ENCODE data around the gene MRRF.

- TF ChIP-seq CTCF (IDR thresholded peaks at IDR 0.05) = no peak
- no peak for TF ChIP-seq POLR2A (IDR thresholded peaks at IDR 0.05)
These were observed 77.8 kb downstream of the MRRF start for GRCh38 chr9:122342323-122343050.
